ENCODE measurements around the gene PNMT. TPM values are rescaled to one million over a fixed set of nuclear protein-coding genes. Genes with fewer than 3 reads are reported as not detected.
A peak's percentile ranks its signal among the peaks of the same experiment; 100 is the strongest.

Gene PNMT
- total RNA-seq, 1 experiment from 2014 or later, result 2.4 TPM

DNA sequence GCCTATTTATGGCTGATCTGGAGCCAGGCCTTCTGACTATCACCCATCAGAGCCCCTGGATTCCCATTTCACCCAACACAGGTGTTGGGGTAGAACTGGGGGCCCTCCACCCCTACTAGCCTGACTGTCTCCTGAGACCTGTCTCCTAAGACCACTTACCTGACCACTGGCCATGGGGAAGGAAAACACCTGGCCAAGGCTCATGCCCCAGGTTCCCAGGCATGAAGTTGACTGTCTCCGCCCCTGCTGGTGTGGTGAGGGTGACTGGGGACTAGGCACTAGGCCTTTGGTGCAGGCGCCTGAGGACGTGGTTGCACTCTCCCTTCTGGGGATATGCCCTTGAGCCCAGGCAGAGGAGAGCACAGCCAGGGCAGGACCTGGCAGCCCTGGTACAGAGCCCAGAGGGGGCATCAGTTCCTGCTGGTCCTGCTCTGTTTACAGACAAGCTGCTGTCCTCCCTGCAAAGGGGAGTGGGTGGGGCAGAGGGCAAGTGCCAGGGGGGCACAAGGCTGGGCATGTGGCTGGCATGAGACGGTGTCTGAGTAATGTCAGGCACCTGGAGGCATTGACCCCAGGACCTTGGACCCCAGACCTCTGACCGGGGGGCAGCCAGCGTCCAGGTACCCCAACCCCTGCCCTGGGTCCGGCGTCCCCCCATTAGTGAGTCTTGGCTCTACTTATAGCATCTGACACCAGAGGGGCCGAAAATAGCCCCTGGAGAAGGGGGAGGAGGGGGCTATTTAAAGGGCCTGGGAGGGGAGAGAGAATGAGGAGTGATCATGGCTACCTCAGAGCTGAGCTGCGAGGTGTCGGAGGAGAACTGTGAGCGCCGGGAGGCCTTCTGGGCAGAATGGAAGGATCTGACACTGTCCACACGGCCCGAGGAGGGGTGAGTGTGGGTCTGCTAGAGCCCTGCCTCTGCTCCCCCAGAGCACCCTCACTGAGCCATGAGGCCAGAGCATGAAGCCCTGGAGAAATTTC lies 3.4 kb upstream of the PNMT start, which contains the start of gene TCAP:
Gene TCAP (plus strand): TSS at position 769 of the 981 bp plus-strand sequence. CDS start 11 bp downstream, at position 780.
- DNase-seq (ENCODE audit: low read depth, low spot score), result no peak
- in situ Hi-C loops (cut with HindIII; ENCODE audit: low pct_unique_long_range_greater_than_20kb, low sequenced_read_pairs), result no loop called here
- ChIA-PET POLR2A (no interaction called here), CTCF (interaction anchor here (1.4 kb wide), 1 partner anchor 31 kb away, joined by 4 read pairs; no protein-coding TSS in a partner anchor)
- Histone ChIP-seq H3K9me3 (ENCODE audit: control insufficient read depth, insufficient read depth, low read depth, low read length) (no peaks in the 10 kb centered on the region), H3K4me3 (ENCODE audit: low read depth in 2 of 2, low read length in 2 of 2) (no peak within 1 kb of the TSS), H3K4me1 (ENCODE audit: control insufficient read depth, insufficient read depth, low read length) (peaks cover 46% of the 10 kb centered on the region), H3K27ac (ENCODE audit: low read length) (peak within 1 kb of the TSS; percentile 59), H3K36me3 (ENCODE audit: control insufficient read depth, insufficient read depth, low read length) (no peaks in the 10 kb centered on the region), H3K27me3 (ENCODE audit: control insufficient read depth, insufficient read depth, low read length) (no peaks in the 10 kb centered on the region)
- ATAC-seq, result no peak
- no TSS peak for BruUV-seq (replicated peaks)
- TF ChIP-seq TCF7L2 (IDR thresholded peaks at IDR 0.05; ENCODE audit: low read depth, low read length) (no peak), POLR2AphosphoS5 (IDR thresholded peaks at IDR 0.05; ENCODE audit: low read depth, low read length) (no peak), SIN3A (IDR thresholded peaks at IDR 0.05; ENCODE audit: borderline replicate concordance, insufficient read depth, low read depth, low read length) (no peak)
- TF ChIP-seq, protein P1, sequence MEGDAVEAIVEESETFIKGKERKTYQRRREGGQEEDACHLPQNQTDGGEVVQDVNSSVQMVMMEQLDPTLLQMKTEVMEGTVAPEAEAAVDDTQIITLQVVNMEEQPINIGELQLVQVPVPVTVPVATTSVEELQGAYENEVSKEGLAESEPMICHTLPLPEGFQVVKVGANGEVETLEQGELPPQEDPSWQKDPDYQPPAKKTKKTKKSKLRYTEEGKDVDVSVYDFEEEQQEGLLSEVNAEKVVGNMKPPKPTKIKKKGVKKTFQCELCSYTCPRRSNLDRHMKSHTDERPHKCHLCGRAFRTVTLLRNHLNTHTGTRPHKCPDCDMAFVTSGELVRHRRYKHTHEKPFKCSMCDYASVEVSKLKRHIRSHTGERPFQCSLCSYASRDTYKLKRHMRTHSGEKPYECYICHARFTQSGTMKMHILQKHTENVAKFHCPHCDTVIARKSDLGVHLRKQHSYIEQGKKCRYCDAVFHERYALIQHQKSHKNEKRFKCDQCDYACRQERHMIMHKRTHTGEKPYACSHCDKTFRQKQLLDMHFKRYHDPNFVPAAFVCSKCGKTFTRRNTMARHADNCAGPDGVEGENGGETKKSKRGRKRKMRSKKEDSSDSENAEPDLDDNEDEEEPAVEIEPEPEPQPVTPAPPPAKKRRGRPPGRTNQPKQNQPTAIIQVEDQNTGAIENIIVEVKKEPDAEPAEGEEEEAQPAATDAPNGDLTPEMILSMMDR (IDR thresholded peaks at IDR 0.05), result no peak
- TF ChIP-seq, protein P2, sequence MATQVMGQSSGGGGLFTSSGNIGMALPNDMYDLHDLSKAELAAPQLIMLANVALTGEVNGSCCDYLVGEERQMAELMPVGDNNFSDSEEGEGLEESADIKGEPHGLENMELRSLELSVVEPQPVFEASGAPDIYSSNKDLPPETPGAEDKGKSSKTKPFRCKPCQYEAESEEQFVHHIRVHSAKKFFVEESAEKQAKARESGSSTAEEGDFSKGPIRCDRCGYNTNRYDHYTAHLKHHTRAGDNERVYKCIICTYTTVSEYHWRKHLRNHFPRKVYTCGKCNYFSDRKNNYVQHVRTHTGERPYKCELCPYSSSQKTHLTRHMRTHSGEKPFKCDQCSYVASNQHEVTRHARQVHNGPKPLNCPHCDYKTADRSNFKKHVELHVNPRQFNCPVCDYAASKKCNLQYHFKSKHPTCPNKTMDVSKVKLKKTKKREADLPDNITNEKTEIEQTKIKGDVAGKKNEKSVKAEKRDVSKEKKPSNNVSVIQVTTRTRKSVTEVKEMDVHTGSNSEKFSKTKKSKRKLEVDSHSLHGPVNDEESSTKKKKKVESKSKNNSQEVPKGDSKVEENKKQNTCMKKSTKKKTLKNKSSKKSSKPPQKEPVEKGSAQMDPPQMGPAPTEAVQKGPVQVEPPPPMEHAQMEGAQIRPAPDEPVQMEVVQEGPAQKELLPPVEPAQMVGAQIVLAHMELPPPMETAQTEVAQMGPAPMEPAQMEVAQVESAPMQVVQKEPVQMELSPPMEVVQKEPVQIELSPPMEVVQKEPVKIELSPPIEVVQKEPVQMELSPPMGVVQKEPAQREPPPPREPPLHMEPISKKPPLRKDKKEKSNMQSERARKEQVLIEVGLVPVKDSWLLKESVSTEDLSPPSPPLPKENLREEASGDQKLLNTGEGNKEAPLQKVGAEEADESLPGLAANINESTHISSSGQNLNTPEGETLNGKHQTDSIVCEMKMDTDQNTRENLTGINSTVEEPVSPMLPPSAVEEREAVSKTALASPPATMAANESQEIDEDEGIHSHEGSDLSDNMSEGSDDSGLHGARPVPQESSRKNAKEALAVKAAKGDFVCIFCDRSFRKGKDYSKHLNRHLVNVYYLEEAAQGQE (IDR thresholded peaks at IDR 0.05; ENCODE audit: insufficient read depth in 1 of 2, low read depth in 2 of 2, low read length in 1 of 2), result no peak
- intact Hi-C loops (cut with micrococcal nuclease; ENCODE audit: unreplicated experiment), result no loop called here

DNA sequence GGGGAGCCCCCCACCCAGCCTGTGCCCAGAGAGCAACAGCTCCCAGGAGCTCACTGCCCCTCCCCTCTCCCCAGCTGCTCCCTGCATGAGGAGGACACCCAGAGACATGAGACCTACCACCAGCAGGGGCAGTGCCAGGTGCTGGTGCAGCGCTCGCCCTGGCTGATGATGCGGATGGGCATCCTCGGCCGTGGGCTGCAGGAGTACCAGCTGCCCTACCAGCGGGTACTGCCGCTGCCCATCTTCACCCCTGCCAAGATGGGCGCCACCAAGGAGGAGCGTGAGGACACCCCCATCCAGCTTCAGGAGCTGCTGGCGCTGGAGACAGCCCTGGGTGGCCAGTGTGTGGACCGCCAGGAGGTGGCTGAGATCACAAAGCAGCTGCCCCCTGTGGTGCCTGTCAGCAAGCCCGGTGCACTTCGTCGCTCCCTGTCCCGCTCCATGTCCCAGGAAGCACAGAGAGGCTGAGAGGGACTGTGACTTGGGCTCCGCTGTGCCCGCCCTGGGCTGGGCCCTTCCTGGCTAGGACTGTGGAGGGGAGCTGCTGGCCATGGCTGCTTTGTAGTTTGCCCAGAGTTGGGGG lies 2.5 kb upstream of the PNMT start:
- Histone ChIP-seq H3K4me1 (ENCODE audit: control insufficient read depth, insufficient read depth, low read length) (peaks cover 46% of the 10 kb centered on the region), H3K4me3 (ENCODE audit: low read depth in 2 of 2, low read length in 2 of 2) (no peak overlapping the region), H3K9me3 (ENCODE audit: control insufficient read depth, insufficient read depth, low read depth, low read length) (no peaks in the 10 kb centered on the region), H3K36me3 (ENCODE audit: control insufficient read depth, insufficient read depth, low read length) (no peaks in the 10 kb centered on the region), H3K27ac (ENCODE audit: low read length) (peak overlapping the region; percentile 59; the same call in 1 of the 2 replicates), H3K27me3 (ENCODE audit: control insufficient read depth, insufficient read depth, low read length) (no peaks in the 10 kb centered on the region)
- BruUV-seq (replicated peaks), result no TSS peak
- POLR2A ChIA-PET, result interaction anchor here (0.6 kb wide), 1 partner anchor 34 kb away, joined by 6 read pairs; no protein-coding TSS in a partner anchor
- DNase-seq (ENCODE audit: low read depth, low spot score) (no peak), ATAC-seq (peak; percentile 44)
- intact Hi-C loops (cut with micrococcal nuclease; ENCODE audit: unreplicated experiment), result no loop called here
- TF ChIP-seq, protein P2 (IDR thresholded peaks at IDR 0.05; ENCODE audit: insufficient read depth in 1 of 2, low read depth in 2 of 2, low read length in 1 of 2), result no peak
- CTCF ChIA-PET, result interaction anchor here (1.4 to 2.1 kb wide), 2 partner anchors 32 to 44 kb away, joined by 4 to 11 read pairs; no protein-coding TSS in a partner anchor
- in situ Hi-C loops (cut with HindIII; ENCODE audit: low pct_unique_long_range_greater_than_20kb, low sequenced_read_pairs), result no loop called here
